ENCODE measurements around the gene DDX25. TPM values are rescaled to one million over a fixed set of nuclear protein-coding genes. Genes with fewer than 3 reads are reported as not detected.

Gene DDX25
- total RNA-seq, 1 experiment from 2014 or later = 0.18 TPM

DNA sequence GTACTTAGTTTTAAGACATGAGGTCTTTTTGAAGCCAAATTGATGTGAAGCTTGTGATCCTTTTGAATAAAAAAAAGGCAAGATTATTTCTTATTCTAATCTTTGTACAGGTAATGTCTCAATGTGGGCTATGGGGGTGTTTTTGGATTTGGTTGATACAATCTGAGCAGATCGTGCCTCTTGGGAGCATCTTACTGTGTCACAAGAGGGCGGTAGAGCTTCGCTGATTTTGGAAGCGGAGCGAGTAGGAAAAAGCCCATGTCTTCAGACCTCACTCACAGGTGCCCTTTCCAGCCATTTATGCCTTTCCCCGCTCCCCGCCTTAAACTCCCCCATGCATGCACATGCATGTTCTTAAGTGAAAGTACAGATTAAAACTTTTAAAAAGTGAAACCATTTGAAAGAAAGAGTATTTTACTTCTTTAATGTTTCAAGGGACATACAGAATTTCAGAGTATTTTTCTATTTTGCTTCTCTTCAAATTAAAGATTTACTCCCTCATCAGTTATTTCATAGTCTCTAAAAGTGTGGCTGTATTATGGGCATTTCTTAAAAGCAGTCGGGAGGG lies 18.8 kb downstream of the DDX25 start:
- Histone ChIP-seq H3K27me3 (no peaks in the 10 kb centered on the region), H3K36me3 (no peaks in the 10 kb centered on the region), H3K9me3 (replicated peaks) (no peaks in the 10 kb centered on the region), H3K4me3 (no peak overlapping the region), H3K4me1 (no peaks in the 10 kb centered on the region; the same call in 1 of the 2 replicates), H3K27ac (no peak overlapping the region)
- peak; percentile 63 to 82 for DNase-seq

DNA sequence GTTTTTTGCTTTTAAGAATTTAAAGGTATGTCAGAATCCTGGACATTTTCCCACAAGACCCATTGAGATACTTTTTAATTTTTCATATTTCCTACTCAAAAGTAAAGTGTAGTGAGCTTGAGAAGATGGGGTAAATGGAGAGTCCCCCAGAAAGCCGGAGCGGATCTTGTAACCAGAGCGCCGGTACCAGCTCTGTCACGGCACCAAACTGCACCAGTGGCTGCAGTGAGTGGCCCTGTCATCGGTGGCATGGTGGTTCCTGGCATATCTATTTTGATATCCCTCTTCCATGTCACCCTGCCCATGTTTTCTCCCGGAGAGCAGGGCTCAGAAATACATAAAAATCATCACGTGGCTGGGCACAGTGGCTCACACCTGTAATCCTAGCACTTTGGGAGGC lies 19.3 kb downstream of the DDX25 start:
- no peaks in the 10 kb centered on the region for H3K27me3 ChIP-seq
- no peak overlapping the region for H3K4me3 ChIP-seq
- no peaks in the 10 kb centered on the region for H3K36me3 ChIP-seq
- no peaks in the 10 kb centered on the region for H3K9me3 ChIP-seq (replicated peaks)
- H3K27ac ChIP-seq = no peak overlapping the region
- no peaks in the 10 kb centered on the region; the same call in 1 of the 2 replicates for H3K4me1 ChIP-seq
- no peak for DNase-seq

DNA sequence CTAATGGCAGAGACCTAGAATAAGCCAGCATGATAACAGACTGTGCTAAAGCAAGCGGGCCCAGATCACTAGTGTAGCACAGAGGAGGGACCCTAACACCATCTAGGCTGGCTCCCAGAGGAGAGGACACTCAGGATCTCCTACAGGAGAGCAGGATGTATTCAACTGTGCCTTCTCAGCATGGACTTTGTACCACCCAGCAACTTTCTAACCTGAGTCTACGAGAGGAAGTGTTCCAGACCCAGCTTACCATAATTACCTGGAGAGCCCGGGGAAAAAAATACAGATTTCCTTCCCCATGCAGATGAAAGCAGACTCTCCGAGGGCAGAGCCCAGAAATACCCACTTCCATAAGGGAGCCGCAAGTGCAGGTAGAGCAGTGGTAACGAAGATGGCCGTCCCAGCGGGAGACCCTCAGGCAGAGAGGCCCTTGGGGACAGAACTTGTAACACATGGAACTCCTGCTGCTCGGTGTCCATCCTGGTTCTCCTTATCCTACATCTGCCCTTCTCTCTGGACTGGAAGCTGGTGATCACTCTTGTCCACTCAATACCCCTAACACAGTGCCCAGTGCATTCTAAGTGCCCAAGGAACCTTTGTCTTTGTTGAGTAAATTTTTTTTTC lies 20.2 kb downstream of the DDX25 start:
- Histone ChIP-seq H3K4me3 (no peak overlapping the region), H3K36me3 (no peaks in the 10 kb centered on the region), H3K4me1 (no peaks in the 10 kb centered on the region; the same call in 1 of the 2 replicates), H3K27me3 (no peaks in the 10 kb centered on the region), H3K27ac (no peak overlapping the region), H3K9me3 (replicated peaks) (no peaks in the 10 kb centered on the region)
- no peak for DNase-seq

DNA sequence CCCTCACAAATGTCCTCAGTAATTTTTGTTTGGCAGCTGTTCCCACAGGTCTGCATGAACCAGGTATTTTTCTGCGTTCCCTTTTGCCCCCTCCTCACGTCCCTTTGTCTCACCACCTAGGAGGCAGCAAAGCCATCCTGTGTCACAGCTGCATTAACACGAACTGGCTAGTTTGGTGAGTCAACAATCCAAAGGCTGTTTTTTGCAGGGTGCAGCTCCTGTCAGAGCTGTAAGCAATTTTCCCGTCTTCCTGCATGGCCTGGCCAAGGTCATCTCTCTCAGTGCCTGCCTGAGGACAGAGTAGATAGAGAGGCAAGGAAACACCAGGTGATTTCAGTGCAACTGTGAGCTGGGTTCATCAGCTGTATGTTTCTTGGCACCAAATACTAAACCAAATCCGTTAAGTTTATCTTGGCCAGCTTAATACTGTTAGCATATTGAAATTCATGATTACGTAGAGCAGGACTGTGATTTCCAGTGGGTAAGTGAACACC lies 21.0 kb downstream of the DDX25 start:
- no peak for DNase-seq
- H3K27ac ChIP-seq = no peak overlapping the region
- H3K4me3 ChIP-seq = no peak overlapping the region
- H3K9me3 ChIP-seq (replicated peaks) = no peaks in the 10 kb centered on the region
- H3K27me3 ChIP-seq = no peaks in the 10 kb centered on the region
- no peaks in the 10 kb centered on the region for H3K36me3 ChIP-seq
- no peaks in the 10 kb centered on the region; the same call in 1 of the 2 replicates for H3K4me1 ChIP-seq

DNA sequence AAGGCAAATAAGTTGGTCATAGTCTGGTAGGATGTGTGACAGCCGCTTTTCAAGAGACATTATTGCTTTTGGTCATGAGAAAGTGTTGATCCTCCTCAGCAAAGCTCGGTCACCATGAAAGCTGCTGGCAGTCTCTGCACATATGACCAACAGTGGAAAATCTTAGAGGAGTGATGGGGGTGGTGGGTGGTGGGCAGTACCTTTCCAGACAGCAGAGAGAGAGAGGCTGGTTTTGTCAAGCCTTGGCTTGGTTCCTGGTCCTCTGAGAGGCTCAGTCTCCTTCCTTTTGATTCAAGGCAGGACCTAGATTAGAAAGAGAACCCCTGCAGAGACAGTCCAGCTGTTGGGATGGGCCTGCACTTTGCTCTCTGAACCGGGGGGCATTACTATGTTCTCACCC lies 21.5 kb downstream of the DDX25 start:
- Histone ChIP-seq H3K4me1 (no peaks in the 10 kb centered on the region; the same call in 1 of the 2 replicates), H3K9me3 (replicated peaks) (no peaks in the 10 kb centered on the region), H3K27ac (no peak overlapping the region), H3K4me3 (no peak overlapping the region), H3K36me3 (no peaks in the 10 kb centered on the region), H3K27me3 (no peaks in the 10 kb centered on the region)
- no peak for DNase-seq

DNA sequence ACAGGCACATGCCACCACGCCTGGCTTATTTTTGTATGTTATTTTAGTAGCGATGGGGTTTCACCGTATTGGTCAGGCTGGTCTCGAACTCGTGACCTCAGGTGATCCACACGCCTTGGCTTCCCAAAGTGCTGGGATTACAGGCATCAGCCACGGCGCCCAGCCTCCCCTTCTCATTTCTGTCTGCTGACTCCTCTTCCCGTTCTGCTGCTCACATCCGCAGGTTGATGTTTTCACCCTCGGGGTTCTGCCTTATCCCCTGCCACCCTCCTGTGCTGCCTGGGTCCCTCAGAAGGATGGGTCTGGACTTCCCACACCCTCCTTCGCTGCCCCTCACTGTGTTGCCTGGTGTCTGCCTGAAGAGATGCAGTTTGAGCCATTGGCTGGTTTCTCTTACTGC lies 22.4 kb downstream of the DDX25 start:
- Histone ChIP-seq H3K36me3 (no peaks in the 10 kb centered on the region), H3K9me3 (replicated peaks) (no peaks in the 10 kb centered on the region), H3K27me3 (no peaks in the 10 kb centered on the region), H3K4me1 (no peaks in the 10 kb centered on the region; the same call in 1 of the 2 replicates), H3K27ac (no peak overlapping the region), H3K4me3 (no peak overlapping the region)
- DNase-seq = no peak

DNA sequence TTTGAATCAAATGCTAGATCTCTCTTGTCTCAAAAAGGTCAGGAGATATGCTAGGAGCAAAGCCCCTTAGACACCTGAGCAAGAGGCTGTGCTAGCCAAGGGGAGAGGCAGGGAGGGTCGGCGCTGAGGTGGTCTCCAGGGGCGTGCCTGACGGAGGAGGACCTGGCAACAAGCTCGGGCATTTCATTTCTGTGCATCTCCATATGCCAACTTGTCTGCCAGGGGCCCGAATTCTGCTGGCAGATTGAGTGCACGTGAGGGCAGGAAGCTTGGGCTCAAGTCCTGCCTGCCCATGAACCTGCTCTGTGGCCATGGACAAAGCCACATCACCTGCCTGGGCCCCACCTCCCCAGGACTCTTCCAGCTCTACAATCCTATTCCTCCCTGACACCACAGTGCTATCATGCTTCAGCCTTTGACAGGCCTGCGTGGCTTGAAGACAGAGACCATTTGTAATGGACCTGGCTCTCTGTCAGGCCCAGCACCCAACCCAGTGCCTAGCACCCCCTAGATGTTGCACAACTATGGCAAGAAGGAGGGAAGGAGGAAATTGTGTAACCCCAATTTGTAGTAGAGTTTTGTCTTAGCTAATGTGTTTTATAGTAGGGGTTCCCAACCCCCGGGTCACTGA lies 25.3 kb downstream of the DDX25 start:
- DNase-seq = no peak
- no peaks in the 10 kb centered on the region for H3K27me3 ChIP-seq
- H3K4me3 ChIP-seq = no peak overlapping the region
- no peaks in the 10 kb centered on the region for H3K36me3 ChIP-seq
- H3K4me1 ChIP-seq = no peaks in the 10 kb centered on the region; the same call in 1 of the 2 replicates
- H3K9me3 ChIP-seq (replicated peaks) = no peaks in the 10 kb centered on the region
- no peak overlapping the region for H3K27ac ChIP-seq

DNA sequence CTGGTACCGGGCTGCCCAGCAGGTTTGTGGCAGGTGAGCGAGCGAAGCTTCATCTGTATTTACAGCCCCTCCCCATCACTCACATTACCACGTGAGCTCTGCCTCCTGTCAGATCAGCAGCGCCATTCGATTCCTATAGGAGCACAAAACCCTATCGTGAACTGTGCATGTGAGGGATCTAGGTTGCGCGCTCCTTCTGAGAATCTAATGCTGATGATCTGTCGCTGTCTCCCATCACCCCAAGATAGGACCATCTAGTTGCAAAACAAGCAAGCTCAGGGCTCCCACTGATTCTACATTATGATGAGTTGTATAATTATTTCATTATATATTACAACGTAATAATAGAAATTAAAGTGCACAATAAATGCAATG lies 25.8 kb downstream of the DDX25 start:
- H3K4me3 ChIP-seq = no peak overlapping the region
- no peak overlapping the region for H3K27ac ChIP-seq
- no peaks in the 10 kb centered on the region for H3K9me3 ChIP-seq (replicated peaks)
- no peak for DNase-seq
- H3K27me3 ChIP-seq = no peaks in the 10 kb centered on the region
- H3K4me1 ChIP-seq = no peaks in the 10 kb centered on the region; the same call in 1 of the 2 replicates
- H3K36me3 ChIP-seq = no peaks in the 10 kb centered on the region

DNA sequence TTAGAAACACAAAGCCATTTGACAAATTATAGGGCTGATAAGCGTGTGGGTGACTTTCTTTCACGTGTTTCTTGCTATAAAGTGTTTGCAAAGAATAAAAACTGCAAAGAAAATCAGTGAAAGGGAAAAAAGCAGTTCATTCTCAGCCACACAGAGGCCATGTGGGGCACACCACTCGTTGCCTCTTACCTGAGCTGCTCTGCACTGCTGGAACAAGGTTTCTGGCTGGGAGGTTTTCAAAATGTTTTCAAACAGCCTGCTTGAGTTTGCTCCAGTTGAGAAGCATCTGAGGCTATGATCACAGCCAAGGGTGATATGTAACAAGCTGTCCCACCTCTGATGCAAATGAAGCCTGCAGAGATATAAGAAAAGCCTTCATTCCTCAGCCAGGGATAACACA lies 26.8 kb downstream of the DDX25 start:
- H3K36me3 ChIP-seq = no peaks in the 10 kb centered on the region
- no peak for DNase-seq
- H3K4me1 ChIP-seq = no peaks in the 10 kb centered on the region
- H3K27ac ChIP-seq = no peak overlapping the region
- H3K27me3 ChIP-seq = no peaks in the 10 kb centered on the region
- H3K4me3 ChIP-seq = no peak overlapping the region
- no peaks in the 10 kb centered on the region for H3K9me3 ChIP-seq (replicated peaks)

DNA sequence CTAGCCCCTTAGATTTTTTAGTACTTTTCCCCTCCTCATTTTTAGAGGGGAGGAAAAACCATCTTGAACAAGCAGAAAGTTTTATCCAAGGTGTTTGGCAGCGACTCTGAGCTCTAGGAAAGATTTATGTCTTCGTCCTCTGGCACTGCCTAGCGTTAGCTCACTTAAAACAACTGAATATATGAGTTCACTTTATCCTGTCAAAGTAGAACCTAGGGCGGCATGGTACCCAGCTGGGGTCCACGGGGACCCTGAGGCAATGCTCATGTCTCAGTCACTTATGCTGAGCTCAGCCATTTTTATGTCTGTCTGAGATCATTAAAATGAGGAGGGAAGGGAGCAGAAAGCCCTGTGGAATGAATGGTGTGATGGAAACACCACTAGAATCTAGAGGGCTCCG lies 27.4 kb downstream of the DDX25 start:
- H3K4me1 ChIP-seq = no peaks in the 10 kb centered on the region
- no peaks in the 10 kb centered on the region for H3K27me3 ChIP-seq
- no peaks in the 10 kb centered on the region for H3K9me3 ChIP-seq (replicated peaks)
- H3K36me3 ChIP-seq = no peaks in the 10 kb centered on the region
- no peak for DNase-seq
- no peak overlapping the region for H3K27ac ChIP-seq
- H3K4me3 ChIP-seq = no peak overlapping the region

DNA sequence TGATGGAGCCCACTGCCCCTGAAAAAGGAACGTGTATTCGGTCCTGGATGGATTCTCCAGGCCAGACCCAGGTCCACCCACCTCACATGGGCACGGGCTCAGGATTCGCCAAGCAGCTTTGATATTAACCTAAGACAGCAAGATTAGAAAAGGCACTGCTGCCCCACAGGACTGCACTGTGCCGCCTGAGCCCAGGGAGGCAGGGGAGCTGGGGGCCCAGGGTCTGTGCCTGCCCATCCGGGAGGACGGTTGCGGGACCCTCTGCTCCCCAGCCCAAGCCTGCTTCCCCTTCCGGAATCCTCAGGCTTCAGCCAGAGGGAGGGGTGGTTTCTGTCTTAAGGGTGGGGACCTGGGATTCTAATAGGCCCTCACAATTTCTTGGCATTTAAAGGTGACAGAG lies 28.0 kb downstream of the DDX25 start:
- no peaks in the 10 kb centered on the region for H3K9me3 ChIP-seq (replicated peaks)
- H3K4me1 ChIP-seq = no peaks in the 10 kb centered on the region
- no peaks in the 10 kb centered on the region for H3K36me3 ChIP-seq
- H3K27ac ChIP-seq = no peak overlapping the region
- no peaks in the 10 kb centered on the region for H3K27me3 ChIP-seq
- H3K4me3 ChIP-seq = no peak overlapping the region
- no peak for DNase-seq

DNA sequence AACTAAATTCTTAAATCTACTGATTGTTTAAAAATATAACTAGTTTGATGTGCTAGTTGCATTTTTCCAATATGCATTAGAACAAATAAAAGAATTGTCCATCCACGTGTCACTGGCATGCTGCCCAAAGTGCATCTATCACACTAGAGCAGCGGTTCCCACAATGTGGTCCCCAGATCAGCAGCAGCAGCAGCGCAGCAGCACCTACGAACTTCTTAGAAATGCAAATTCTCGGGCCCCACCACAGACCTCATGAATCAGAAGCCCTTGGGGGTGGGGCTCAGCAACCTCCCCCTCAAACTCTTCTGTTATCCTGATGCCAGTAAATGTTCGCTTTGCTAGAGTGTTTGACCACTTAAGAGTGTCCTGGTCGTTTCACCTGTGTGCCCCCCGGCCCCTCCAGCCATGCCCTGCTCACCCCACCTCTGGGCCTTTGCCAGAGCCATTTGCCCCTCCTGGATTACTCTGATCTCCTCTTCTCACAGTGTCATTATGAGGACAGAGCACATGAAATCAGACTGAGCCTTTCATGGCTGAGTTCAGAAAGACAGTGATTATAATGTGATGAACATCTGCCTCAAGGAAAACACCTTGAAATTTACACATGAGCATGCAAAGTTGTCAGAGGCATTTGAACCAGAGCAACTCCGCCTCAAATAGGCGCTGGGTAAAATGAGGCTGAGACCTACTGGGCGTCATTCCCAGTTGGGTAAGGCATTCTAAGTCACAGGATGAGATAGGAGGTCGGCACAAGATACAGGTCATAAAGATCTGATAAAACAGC lies 28.9 kb downstream of the DDX25 start:
- no peak for DNase-seq
- Histone ChIP-seq H3K27me3 (no peaks in the 10 kb centered on the region), H3K4me1 (no peaks in the 10 kb centered on the region), H3K4me3 (no peak overlapping the region), H3K27ac (no peak overlapping the region), H3K36me3 (no peaks in the 10 kb centered on the region), H3K9me3 (replicated peaks) (no peaks in the 10 kb centered on the region)

DNA sequence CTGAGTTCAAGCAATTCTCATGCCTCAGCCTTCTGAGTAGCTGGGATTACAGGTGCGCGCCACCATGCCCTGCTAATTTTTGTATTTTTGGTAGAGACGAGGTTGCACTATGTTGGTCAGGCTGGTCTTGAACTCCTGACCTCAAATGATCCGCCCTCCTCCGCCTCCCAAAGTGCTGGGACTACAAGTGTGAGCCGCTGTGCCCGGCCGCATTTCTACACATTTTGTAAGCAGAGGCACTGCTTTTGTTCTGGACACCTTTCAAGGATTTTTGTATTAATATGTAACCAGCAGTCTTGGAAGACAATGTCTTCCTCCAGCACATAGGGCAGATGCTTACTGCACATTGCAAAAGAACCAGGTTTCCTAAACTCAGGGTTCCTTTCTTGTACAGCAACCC lies 30.2 kb downstream of the DDX25 start:
- H3K9me3 ChIP-seq (replicated peaks) = no peaks in the 10 kb centered on the region
- H3K27ac ChIP-seq = no peak overlapping the region
- H3K4me1 ChIP-seq = no peaks in the 10 kb centered on the region
- no peak for DNase-seq
- H3K27me3 ChIP-seq = no peaks in the 10 kb centered on the region
- no peak overlapping the region for H3K4me3 ChIP-seq
- no peaks in the 10 kb centered on the region for H3K36me3 ChIP-seq

DNA sequence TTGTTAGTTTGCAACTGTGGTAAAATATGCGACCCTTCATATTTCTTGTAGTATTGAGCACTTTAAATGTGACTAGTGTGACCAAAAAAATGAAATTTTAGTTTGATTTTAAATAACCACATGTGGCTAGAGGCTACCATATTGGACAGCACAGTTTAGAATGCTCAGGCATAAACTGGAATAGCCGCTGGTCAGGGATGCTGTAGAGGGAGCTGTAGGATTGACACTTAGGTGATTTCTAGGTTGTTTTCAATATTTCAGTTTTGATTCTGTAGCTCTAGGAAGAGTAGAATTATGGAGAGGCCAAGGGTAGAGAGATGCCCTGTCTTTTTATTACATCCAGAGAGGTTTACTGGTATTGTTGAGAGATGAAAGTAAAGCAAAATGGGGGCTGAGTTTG lies 30.7 kb downstream of the DDX25 start:
- Histone ChIP-seq H3K36me3 (no peaks in the 10 kb centered on the region), H3K4me3 (no peak overlapping the region), H3K27me3 (no peaks in the 10 kb centered on the region), H3K27ac (no peak overlapping the region), H3K9me3 (replicated peaks) (no peaks in the 10 kb centered on the region), H3K4me1 (no peaks in the 10 kb centered on the region)
- no peak for DNase-seq

DNA sequence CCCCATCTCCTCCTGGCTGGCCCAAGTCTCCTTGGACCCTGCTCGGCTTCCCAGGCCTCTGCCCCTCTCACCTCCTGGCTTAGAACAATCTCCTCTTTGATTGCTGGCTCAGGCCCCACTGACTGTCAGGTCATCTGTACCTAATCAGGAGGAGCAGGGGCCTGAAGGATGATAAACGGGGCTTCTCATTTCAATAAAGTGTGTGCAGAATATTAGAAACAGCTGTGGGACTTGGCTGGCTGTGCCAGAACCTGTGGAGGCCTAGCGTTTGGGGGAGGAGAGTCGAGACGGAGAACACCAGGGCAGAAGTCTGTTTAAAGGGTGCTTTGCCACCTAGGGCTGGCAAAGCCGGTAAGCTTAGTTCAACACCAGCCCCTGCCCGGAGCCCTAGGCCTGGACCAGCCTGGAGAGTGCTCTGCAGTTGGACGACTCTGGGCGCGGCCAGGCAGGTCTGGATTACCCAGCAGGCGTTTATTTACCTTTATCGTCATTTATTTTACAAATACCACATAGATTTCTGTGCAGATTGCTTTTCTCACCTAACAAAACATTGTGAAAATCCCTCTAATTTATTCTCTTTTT lies 31.4 kb downstream of the DDX25 start:
- Histone ChIP-seq H3K36me3 (no peaks in the 10 kb centered on the region), H3K4me1 (no peaks in the 10 kb centered on the region), H3K27ac (0 out of 2 replicates have a peak overlapping the region, but pooled peaks have one; percentile 15), H3K27me3 (no peaks in the 10 kb centered on the region), H3K4me3 (peak overlapping the region; percentile 44), H3K9me3 (replicated peaks) (no peaks in the 10 kb centered on the region)
- peak; percentile 21 to 34 for DNase-seq

All from SJCRH30 (cell line).